Keratinocyte (primary cell): Measurements from ENCODE around the gene GLRX3.

Experiments
- CTCF ChIP-seq, 3 experiments: IDR thresholded peaks in 1 of 3; conservative IDR thresholded peaks in 1 of 3; optimal IDR thresholded peaks in 1 of 3; 2 replicates in 2 of 3; 3 replicates in 1 of 3; pipeline versions ENCODE3 to v1.5.1; 2011; ENCODE audit warnings: low read length in 3 of 3, mild to moderate bottlenecking in 3 of 3, moderate library complexity in 2 of 3, control low read depth in 1 of 3, inconsistent platforms in 1 of 3; ENCODE audit not compliant: insufficient read depth in 2 of 3; ENCODE audit errors: extremely low read depth in 1 of 3
- EZH2 ChIP-seq: IDR thresholded peaks from one replicate; pipeline ENCODE4 v1.6.1; 2012; ENCODE audit warnings: inconsistent platforms, mild to moderate bottlenecking, low read length, moderate library complexity

- TF ChIP-seq CTCF (optimal IDR thresholded peaks at IDR 0.05 in 1 of 3, IDR thresholded peaks at IDR 0.05 in 1 of 3, conservative IDR thresholded peaks at IDR 0.05 in 1 of 3; ENCODE audit: extremely low read depth in 1 of 3, insufficient read depth in 2 of 3, low read length in 3 of 3) (no peak), EZH2 (no peak)
Observed at GRCh38 chr10:130099344-130099743, 36.8 kb upstream of the GLRX3 start.
